ENCODE results near the gene GABARAPL1. TPM values are rescaled to one million over a fixed set of nuclear protein-coding genes. Genes with fewer than 3 reads are reported as not detected.

GABARAPL1 gene
- total RNA-seq, 2 donors from 2014 or later, result 135 to 191 TPM

GRCh38 chr12:10234562-10234961 lies 21.9 kb downstream of the GABARAPL1 start:
- H3K4me3 Mint-ChIP-seq, result no peak overlapping the region
- H3K4me3 ChIP-seq (ENCODE audit: low read length), result no peak overlapping the region
- no peaks in the 10 kb centered on the region for H3K36me3 ChIP-seq (ENCODE audit: control insufficient read depth, insufficient read depth, low read length)
- H3K9me3 Mint-ChIP-seq, result peaks cover 73% of the 10 kb centered on the region
- H3K27me3 ChIP-seq (ENCODE audit: control insufficient read depth, insufficient read depth, low read length, poor library complexity, severe bottlenecking), result no peaks in the 10 kb centered on the region
- H3K4me1 ChIP-seq (ENCODE audit: control insufficient read depth, insufficient read depth, low read length), result no peaks in the 10 kb centered on the region
- TF ChIP-seq, protein P1, sequence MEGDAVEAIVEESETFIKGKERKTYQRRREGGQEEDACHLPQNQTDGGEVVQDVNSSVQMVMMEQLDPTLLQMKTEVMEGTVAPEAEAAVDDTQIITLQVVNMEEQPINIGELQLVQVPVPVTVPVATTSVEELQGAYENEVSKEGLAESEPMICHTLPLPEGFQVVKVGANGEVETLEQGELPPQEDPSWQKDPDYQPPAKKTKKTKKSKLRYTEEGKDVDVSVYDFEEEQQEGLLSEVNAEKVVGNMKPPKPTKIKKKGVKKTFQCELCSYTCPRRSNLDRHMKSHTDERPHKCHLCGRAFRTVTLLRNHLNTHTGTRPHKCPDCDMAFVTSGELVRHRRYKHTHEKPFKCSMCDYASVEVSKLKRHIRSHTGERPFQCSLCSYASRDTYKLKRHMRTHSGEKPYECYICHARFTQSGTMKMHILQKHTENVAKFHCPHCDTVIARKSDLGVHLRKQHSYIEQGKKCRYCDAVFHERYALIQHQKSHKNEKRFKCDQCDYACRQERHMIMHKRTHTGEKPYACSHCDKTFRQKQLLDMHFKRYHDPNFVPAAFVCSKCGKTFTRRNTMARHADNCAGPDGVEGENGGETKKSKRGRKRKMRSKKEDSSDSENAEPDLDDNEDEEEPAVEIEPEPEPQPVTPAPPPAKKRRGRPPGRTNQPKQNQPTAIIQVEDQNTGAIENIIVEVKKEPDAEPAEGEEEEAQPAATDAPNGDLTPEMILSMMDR (conservative IDR thresholded peaks at IDR 0.05), result no peak
- H3K4me1 Mint-ChIP-seq, result no peaks in the 10 kb centered on the region
- DNase-seq, result no peak
- peaks cover 58% of the 10 kb centered on the region for H3K36me3 Mint-ChIP-seq (ENCODE audit: low read depth)
- no peak overlapping the region for H3K27ac ChIP-seq (ENCODE audit: low read depth, low read length)
- H3K27me3 Mint-ChIP-seq (ENCODE audit: insufficient read depth), result no peaks in the 10 kb centered on the region
- no peak overlapping the region for H3K27ac Mint-ChIP-seq
- H3K9ac ChIP-seq (ENCODE audit: extremely low read depth, low read length, poor library complexity, severe bottlenecking), result no peak overlapping the region
- H3K9me3 ChIP-seq (ENCODE audit: control insufficient read depth, low read length), result peaks cover 59% of the 10 kb centered on the region

- peaks cover 53% of the 10 kb centered on the region for H3K36me3 Mint-ChIP-seq (ENCODE audit: low read depth)
- Histone ChIP-seq H3K27ac (ENCODE audit: low read depth, low read length) (no peak overlapping the region), H3K27me3 (ENCODE audit: control insufficient read depth, insufficient read depth, low read length, poor library complexity, severe bottlenecking) (no peaks in the 10 kb centered on the region), H3K36me3 (ENCODE audit: control insufficient read depth, insufficient read depth, low read length) (no peaks in the 10 kb centered on the region), H3K4me1 (ENCODE audit: control insufficient read depth, insufficient read depth, low read length) (no peaks in the 10 kb centered on the region), H3K9ac (ENCODE audit: extremely low read depth, low read length, poor library complexity, severe bottlenecking) (no peak overlapping the region), H3K9me3 (ENCODE audit: control insufficient read depth, low read length) (peaks cover 59% of the 10 kb centered on the region), H3K4me3 (ENCODE audit: low read length) (peak overlapping the region; percentile 41)
- H3K27ac Mint-ChIP-seq, result no peak overlapping the region
- no peak overlapping the region for H3K4me3 Mint-ChIP-seq
- 75% methylated on average over 4 of the region's 4 CpGs; no CpG with 5 or more reads in 1 of the 2 experiments for WGBS, 2 experiments (ENCODE audit: insufficient coverage in 1 of 2, insufficient read length in 1 of 2)
- DNase-seq, result no peak
- peaks cover 68% of the 10 kb centered on the region for H3K9me3 Mint-ChIP-seq
- no peaks in the 10 kb centered on the region for H3K27me3 Mint-ChIP-seq (ENCODE audit: insufficient read depth)
- H3K4me1 Mint-ChIP-seq, result no peaks in the 10 kb centered on the region
- TF ChIP-seq, protein P1 (conservative IDR thresholded peaks at IDR 0.05), result peak; percentile 100
These were observed 23.3 kb downstream of the GABARAPL1 start for GRCh38 chr12:10235761-10236631.

- 92% methylated on average over 1 of the region's 1 CpG; no CpG with 5 or more reads in 1 of the 2 experiments for WGBS, 2 experiments (ENCODE audit: insufficient coverage in 1 of 2, insufficient read length in 1 of 2)
- H3K4me1 ChIP-seq (ENCODE audit: control insufficient read depth, insufficient read depth, low read length), result no peaks in the 10 kb centered on the region
- no peaks in the 10 kb centered on the region for H3K27me3 Mint-ChIP-seq (ENCODE audit: insufficient read depth)
These were observed 24.0 kb downstream of the GABARAPL1 start for GRCh38 chr12:10236720-10237119.

More at GRCh38 chr12:10236720-10237119, 24.0 kb downstream of the GABARAPL1 start:
- Mint-ChIP-seq H3K4me1 (peaks cover 2% of the 10 kb centered on the region), H3K4me3 (no peak overlapping the region), H3K9me3 (peaks cover 61% of the 10 kb centered on the region), H3K36me3 (ENCODE audit: low read depth) (peaks cover 47% of the 10 kb centered on the region), H3K27ac (no peak overlapping the region)
- Histone ChIP-seq H3K27me3 (ENCODE audit: control insufficient read depth, insufficient read depth, low read length, poor library complexity, severe bottlenecking) (no peaks in the 10 kb centered on the region), H3K4me3 (ENCODE audit: low read length) (peak overlapping the region; percentile 41), H3K27ac (ENCODE audit: low read depth, low read length) (no peak overlapping the region), H3K9me3 (ENCODE audit: control insufficient read depth, low read length) (peaks cover 55% of the 10 kb centered on the region), H3K36me3 (ENCODE audit: control insufficient read depth, insufficient read depth, low read length) (no peaks in the 10 kb centered on the region), H3K9ac (ENCODE audit: extremely low read depth, low read length, poor library complexity, severe bottlenecking) (no peak overlapping the region)
- TF ChIP-seq, protein P1 (conservative IDR thresholded peaks at IDR 0.05), result no peak
- no peak for DNase-seq
